ENCODE data around the gene SMIM24.
"Not testable (repeated sequence)": the region's sequence is repeated elsewhere in the genome, so short reads cannot be mapped to it uniquely, and the experiment has no call there.

Gene SMIM24

GRCh38 chr19:3450796-3451411, 29.4 kb downstream of the SMIM24 start:
- Histone ChIP-seq H3K9ac (ENCODE audit: low read length) (no peak overlapping the region), H3K36me3 (ENCODE audit: control insufficient read depth, insufficient read depth, low read length) (no peaks in the 10 kb centered on the region)

GRCh38 chr19:3448616-3449334, 31.6 kb downstream of the SMIM24 start:
- no peaks in the 10 kb centered on the region for H3K9me3 ChIP-seq (ENCODE audit: control insufficient read depth, insufficient read depth, low read depth, low read length)
- H3K9ac ChIP-seq (ENCODE audit: low read length): no peak overlapping the region
- no peaks in the 10 kb centered on the region for H3K36me3 ChIP-seq (ENCODE audit: control insufficient read depth, insufficient read depth, low read length)
- no peak overlapping the region for H3K27ac ChIP-seq (ENCODE audit: low read depth, low read length)
- H3K4me3 ChIP-seq (ENCODE audit: low read depth, low read length): no peak overlapping the region
- peaks cover 12% of the 10 kb centered on the region for H3K4me1 ChIP-seq (ENCODE audit: control insufficient read depth, insufficient read depth, low read length)
- no peaks in the 10 kb centered on the region; the same call in 1 of the 2 replicates for H3K27me3 ChIP-seq (ENCODE audit: control insufficient read depth, insufficient read depth, low read length)

More at GRCh38 chr19:3450796-3451411, 29.4 kb downstream of the SMIM24 start:
- no peaks in the 10 kb centered on the region; the same call in 1 of the 2 replicates for H3K27me3 ChIP-seq (ENCODE audit: control insufficient read depth, insufficient read depth, low read length)
- H3K4me1 ChIP-seq (ENCODE audit: control insufficient read depth, insufficient read depth, low read length): no peaks in the 10 kb centered on the region
- no peaks in the 10 kb centered on the region for H3K9me3 ChIP-seq (ENCODE audit: control insufficient read depth, insufficient read depth, low read depth, low read length)
- H3K27ac ChIP-seq (ENCODE audit: low read depth, low read length): no peak overlapping the region
- no peak overlapping the region for H3K4me3 ChIP-seq (ENCODE audit: low read depth, low read length)

- H3K4me3 ChIP-seq (ENCODE audit: low read depth, low read length); H3K27ac ChIP-seq (ENCODE audit: low read depth, low read length); H3K27me3 ChIP-seq (ENCODE audit: control insufficient read depth, insufficient read depth, low read length); H3K9me3 ChIP-seq (ENCODE audit: control insufficient read depth, insufficient read depth, low read depth, low read length); H3K9ac ChIP-seq (ENCODE audit: low read length); H3K36me3 ChIP-seq (ENCODE audit: control insufficient read depth, insufficient read depth, low read length): not testable (repeated sequence)
- H3K4me1 ChIP-seq (ENCODE audit: control insufficient read depth, insufficient read depth, low read length): peaks cover 18% of the 10 kb centered on the region
Observed at GRCh38 chr19:3446657-3447056, 33.7 kb downstream of the SMIM24 start.

- no peak overlapping the region for H3K9ac ChIP-seq (ENCODE audit: low read length)
Observed at GRCh38 chr19:3444695-3445234, 35.6 kb downstream of the SMIM24 start.

GRCh38 chr19:3443840-3444694, 36.3 kb downstream of the SMIM24 start:
- H3K36me3 ChIP-seq (ENCODE audit: control insufficient read depth, insufficient read depth, low read length): no peaks in the 10 kb centered on the region
- no peaks in the 10 kb centered on the region; the same call in 1 of the 2 replicates for H3K27me3 ChIP-seq (ENCODE audit: control insufficient read depth, insufficient read depth, low read length)
- H3K9ac ChIP-seq (ENCODE audit: low read length): peak overlapping the region; percentile 51
- H3K27ac ChIP-seq (ENCODE audit: low read depth, low read length): peak overlapping the region; percentile 39; the same call in 1 of the 2 replicates
- no peaks in the 10 kb centered on the region for H3K9me3 ChIP-seq (ENCODE audit: control insufficient read depth, insufficient read depth, low read depth, low read length)
- peaks cover 18% of the 10 kb centered on the region for H3K4me1 ChIP-seq (ENCODE audit: control insufficient read depth, insufficient read depth, low read length)
- peak overlapping the region; percentile 44 for H3K4me3 ChIP-seq (ENCODE audit: low read depth, low read length)

More at GRCh38 chr19:3444695-3445234, 35.6 kb downstream of the SMIM24 start:
- no peaks in the 10 kb centered on the region for H3K36me3 ChIP-seq (ENCODE audit: control insufficient read depth, insufficient read depth, low read length)
- H3K27ac ChIP-seq (ENCODE audit: low read depth, low read length): no peak overlapping the region
- H3K4me3 ChIP-seq (ENCODE audit: low read depth, low read length): peak overlapping the region; percentile 44
- no peaks in the 10 kb centered on the region for H3K9me3 ChIP-seq (ENCODE audit: control insufficient read depth, insufficient read depth, low read depth, low read length)
- H3K27me3 ChIP-seq (ENCODE audit: control insufficient read depth, insufficient read depth, low read length): no peaks in the 10 kb centered on the region; the same call in 1 of the 2 replicates
- H3K4me1 ChIP-seq (ENCODE audit: control insufficient read depth, insufficient read depth, low read length): peaks cover 18% of the 10 kb centered on the region

- H3K27ac ChIP-seq (ENCODE audit: low read depth, low read length): no peak overlapping the region
- H3K4me1 ChIP-seq (ENCODE audit: control insufficient read depth, insufficient read depth, low read length): peaks cover 18% of the 10 kb centered on the region
- H3K9me3 ChIP-seq (ENCODE audit: control insufficient read depth, insufficient read depth, low read depth, low read length): no peaks in the 10 kb centered on the region
- no peaks in the 10 kb centered on the region; the same call in 1 of the 2 replicates for H3K27me3 ChIP-seq (ENCODE audit: control insufficient read depth, insufficient read depth, low read length)
- no peak overlapping the region for H3K9ac ChIP-seq (ENCODE audit: low read length)
- no peaks in the 10 kb centered on the region for H3K36me3 ChIP-seq (ENCODE audit: control insufficient read depth, insufficient read depth, low read length)
- no peak overlapping the region for H3K4me3 ChIP-seq (ENCODE audit: low read depth, low read length)
Observed at GRCh38 chr19:3442487-3443071, 37.7 kb downstream of the SMIM24 start.

GRCh38 chr19:3441986-3442329, 38.4 kb downstream of the SMIM24 start:
- no peaks in the 10 kb centered on the region for H3K36me3 ChIP-seq (ENCODE audit: control insufficient read depth, insufficient read depth, low read length)
- peaks cover 18% of the 10 kb centered on the region for H3K4me1 ChIP-seq (ENCODE audit: control insufficient read depth, insufficient read depth, low read length)
- no peaks in the 10 kb centered on the region for H3K27me3 ChIP-seq (ENCODE audit: control insufficient read depth, insufficient read depth, low read length)
- peak overlapping the region; percentile 50; the same call in 1 of the 2 replicates for H3K27ac ChIP-seq (ENCODE audit: low read depth, low read length)
- H3K9ac ChIP-seq (ENCODE audit: low read length): peak overlapping the region; percentile 36
- no peak overlapping the region for H3K4me3 ChIP-seq (ENCODE audit: low read depth, low read length)
- no peaks in the 10 kb centered on the region for H3K9me3 ChIP-seq (ENCODE audit: control insufficient read depth, insufficient read depth, low read depth, low read length)

GRCh38 chr19:3441089-3441985, 39.0 kb downstream of the SMIM24 start:
- H3K27ac ChIP-seq (ENCODE audit: low read depth, low read length): peak overlapping the region; percentile 50; the same call in 1 of the 2 replicates
- peaks cover 18% of the 10 kb centered on the region for H3K4me1 ChIP-seq (ENCODE audit: control insufficient read depth, insufficient read depth, low read length)
- no peaks in the 10 kb centered on the region for H3K36me3 ChIP-seq (ENCODE audit: control insufficient read depth, insufficient read depth, low read length)
- peak overlapping the region; percentile 36 for H3K9ac ChIP-seq (ENCODE audit: low read length)
- no peak overlapping the region for H3K4me3 ChIP-seq (ENCODE audit: low read depth, low read length)
- no peaks in the 10 kb centered on the region for H3K9me3 ChIP-seq (ENCODE audit: control insufficient read depth, insufficient read depth, low read depth, low read length)
- no peaks in the 10 kb centered on the region for H3K27me3 ChIP-seq (ENCODE audit: control insufficient read depth, insufficient read depth, low read length)

GRCh38 chr19:3440082-3440481, 40.2 kb downstream of the SMIM24 start:
- no peaks in the 10 kb centered on the region for H3K36me3 ChIP-seq (ENCODE audit: control insufficient read depth, insufficient read depth, low read length)
- H3K4me1 ChIP-seq (ENCODE audit: control insufficient read depth, insufficient read depth, low read length): peaks cover 18% of the 10 kb centered on the region
- H3K27me3 ChIP-seq (ENCODE audit: control insufficient read depth, insufficient read depth, low read length): no peaks in the 10 kb centered on the region
- no peak overlapping the region for H3K4me3 ChIP-seq (ENCODE audit: low read depth, low read length)
- no peak overlapping the region for H3K9ac ChIP-seq (ENCODE audit: low read length)
- H3K27ac ChIP-seq (ENCODE audit: low read depth, low read length): no peak overlapping the region
- H3K9me3 ChIP-seq (ENCODE audit: control insufficient read depth, insufficient read depth, low read depth, low read length): no peaks in the 10 kb centered on the region
